PC-3 (cell line): ENCODE data around the gene GPR156.

Experiments
- CTCF ChIP-seq: fragments of 300-600 bp; sonication (generic); conservative IDR thresholded peaks from 2 replicates; pipeline ENCODE4 v1.5.1; 2017; ENCODE audit warnings: antibody characterized with exemption, low read depth, mild to moderate bottlenecking, low read length
- EZH2 ChIP-seq: fragments of 300-600 bp; sonication (generic); IDR thresholded peaks from one replicate; pipeline ENCODE4 v1.6.1; 2017; ENCODE audit warnings: antibody characterized with exemption, mild to moderate bottlenecking, low read length; ENCODE audit not compliant: unreplicated experiment

DNA sequence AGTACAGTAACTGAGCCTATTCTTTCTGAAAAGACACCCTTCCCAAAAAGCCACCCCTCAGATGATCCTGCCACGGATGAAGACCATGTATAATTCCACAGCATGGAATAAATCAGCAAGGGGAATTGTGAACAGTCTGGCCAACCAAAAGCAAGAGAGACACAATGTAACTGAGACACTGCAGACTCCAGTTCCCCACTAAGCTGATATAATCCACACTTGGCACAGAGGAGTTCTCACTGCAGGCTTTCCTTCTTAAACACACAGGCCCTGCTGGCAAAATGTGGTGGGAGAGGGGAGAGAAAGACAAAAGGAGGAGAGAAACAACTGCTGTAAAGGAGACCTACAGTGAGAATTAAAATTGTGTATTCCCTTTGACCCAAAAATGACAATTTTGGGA lies 12.7 kb downstream of the GPR156 start:
- TF ChIP-seq EZH2 (no peak), CTCF (no peak)
